ENCODE data around the gene FAM50B. TPM values are rescaled to one million over a fixed set of nuclear protein-coding genes. Genes with fewer than 3 reads are reported as not detected.
A peak's percentile ranks its signal among the peaks of the same experiment; 100 is the strongest.

FAM50B gene
- total RNA-seq, 1 donor from 2014 or later, result 13.1 TPM

DNA sequence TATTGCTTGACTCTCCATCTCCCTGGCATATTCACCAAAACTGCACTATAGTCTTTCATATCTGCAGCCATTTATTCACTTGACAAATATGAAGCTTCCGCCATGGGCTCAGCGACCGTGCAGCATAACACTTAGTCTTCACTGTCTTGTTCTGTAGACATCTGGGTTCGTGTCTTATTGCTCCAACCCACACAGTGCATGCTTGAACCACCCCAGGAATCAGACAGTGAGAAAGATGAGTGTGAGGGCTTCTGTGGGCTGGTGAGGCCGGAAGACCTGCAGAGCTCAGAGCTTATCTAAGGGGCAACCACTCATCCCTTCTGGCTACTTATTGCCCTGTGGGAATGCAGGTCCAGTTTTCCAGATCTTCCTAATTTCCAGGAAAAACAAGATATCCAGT is 19.9 kb upstream of the FAM50B start:
- intact Hi-C loops (cut with DNase I), result no loop called here
- ATAC-seq (no peak), DNase-seq (no peak)
- Histone ChIP-seq H3K27ac (no peak overlapping the region), H3K4me3 (no peak overlapping the region), H3K9me3 (no peaks in the 10 kb centered on the region), H3K27me3 (no peaks in the 10 kb centered on the region), H3K36me3 (no peaks in the 10 kb centered on the region), H3K4me1 (peaks cover 25% of the 10 kb centered on the region)
- TF ChIP-seq, protein P1, sequence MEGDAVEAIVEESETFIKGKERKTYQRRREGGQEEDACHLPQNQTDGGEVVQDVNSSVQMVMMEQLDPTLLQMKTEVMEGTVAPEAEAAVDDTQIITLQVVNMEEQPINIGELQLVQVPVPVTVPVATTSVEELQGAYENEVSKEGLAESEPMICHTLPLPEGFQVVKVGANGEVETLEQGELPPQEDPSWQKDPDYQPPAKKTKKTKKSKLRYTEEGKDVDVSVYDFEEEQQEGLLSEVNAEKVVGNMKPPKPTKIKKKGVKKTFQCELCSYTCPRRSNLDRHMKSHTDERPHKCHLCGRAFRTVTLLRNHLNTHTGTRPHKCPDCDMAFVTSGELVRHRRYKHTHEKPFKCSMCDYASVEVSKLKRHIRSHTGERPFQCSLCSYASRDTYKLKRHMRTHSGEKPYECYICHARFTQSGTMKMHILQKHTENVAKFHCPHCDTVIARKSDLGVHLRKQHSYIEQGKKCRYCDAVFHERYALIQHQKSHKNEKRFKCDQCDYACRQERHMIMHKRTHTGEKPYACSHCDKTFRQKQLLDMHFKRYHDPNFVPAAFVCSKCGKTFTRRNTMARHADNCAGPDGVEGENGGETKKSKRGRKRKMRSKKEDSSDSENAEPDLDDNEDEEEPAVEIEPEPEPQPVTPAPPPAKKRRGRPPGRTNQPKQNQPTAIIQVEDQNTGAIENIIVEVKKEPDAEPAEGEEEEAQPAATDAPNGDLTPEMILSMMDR (IDR thresholded peaks at IDR 0.05), result no peak

- Histone ChIP-seq H3K36me3 (no peaks in the 10 kb centered on the region), H3K27me3 (no peaks in the 10 kb centered on the region), H3K4me3 (no peak overlapping the region), H3K4me1 (peaks cover 14% of the 10 kb centered on the region), H3K27ac (no peak overlapping the region), H3K9me3 (no peaks in the 10 kb centered on the region)
- ATAC-seq, result no peak
- intact Hi-C loops (cut with DNase I), result no loop called here
- no peak for DNase-seq
- TF ChIP-seq, protein P1 (IDR thresholded peaks at IDR 0.05), result no peak
Measured at GRCh38 chr6:3830806-3831205, 18.4 kb upstream of the FAM50B start.

DNA sequence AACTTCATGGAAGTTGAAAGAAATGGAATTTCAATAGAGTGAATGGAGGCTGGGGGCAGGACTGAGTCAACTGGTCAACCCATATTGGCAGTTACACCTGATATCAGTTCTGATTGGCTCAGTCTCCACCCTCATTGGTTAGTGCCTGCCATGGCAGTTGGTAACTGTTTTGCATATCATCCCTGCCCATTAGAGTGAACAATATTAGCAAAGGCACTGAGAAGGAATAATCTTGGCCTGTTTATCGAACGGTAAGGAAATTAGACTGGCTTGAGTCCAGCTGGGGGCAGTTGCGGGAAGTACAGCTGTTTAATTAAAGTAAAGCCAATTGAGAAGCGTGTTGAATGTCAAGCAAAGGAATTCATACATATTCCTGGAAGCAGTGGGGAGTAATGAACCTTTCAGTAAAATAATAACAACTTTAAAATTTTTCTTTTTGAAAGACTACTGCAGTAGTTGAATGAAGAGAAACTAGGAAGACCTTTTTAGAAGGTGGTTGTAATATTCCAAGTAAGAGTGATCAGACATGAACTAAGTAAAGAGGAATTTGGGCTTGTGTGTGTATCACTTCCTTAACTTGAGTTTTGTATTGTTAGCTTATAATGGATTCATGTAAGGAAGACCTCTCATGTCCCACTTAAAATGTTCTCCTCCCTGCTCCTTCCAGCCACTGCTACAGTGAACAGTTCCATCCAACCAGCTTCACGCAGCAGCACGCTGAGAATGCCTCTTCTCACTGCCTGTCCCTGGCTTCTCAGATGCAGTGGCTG is 17.2 kb upstream of the FAM50B start:
- TF ChIP-seq, protein P1 (IDR thresholded peaks at IDR 0.05), result no peak
- DNase-seq (no peak), ATAC-seq (no peak)
- Histone ChIP-seq H3K27me3 (no peaks in the 10 kb centered on the region), H3K27ac (peak overlapping the region; percentile 17), H3K36me3 (no peaks in the 10 kb centered on the region), H3K4me1 (peaks cover 7% of the 10 kb centered on the region), H3K9me3 (no peaks in the 10 kb centered on the region), H3K4me3 (no peak overlapping the region)
- intact Hi-C loops (cut with DNase I), result no loop called here

GRCh38 chr6:3835055-3835731 is 14.0 kb upstream of the FAM50B start:
- H3K36me3 ChIP-seq, result no peaks in the 10 kb centered on the region
- peak; percentile 71 for ATAC-seq
- peak overlapping the region; percentile 27 for H3K27ac ChIP-seq
- H3K27me3 ChIP-seq, result no peaks in the 10 kb centered on the region
- H3K4me3 ChIP-seq, result no peak overlapping the region
- intact Hi-C loops (cut with DNase I), result no loop called here
- no peaks in the 10 kb centered on the region for H3K9me3 ChIP-seq
- TF ChIP-seq, protein P1 (IDR thresholded peaks at IDR 0.05), result no peak
- H3K4me1 ChIP-seq, result peaks cover 4% of the 10 kb centered on the region
- no peak for DNase-seq

DNA sequence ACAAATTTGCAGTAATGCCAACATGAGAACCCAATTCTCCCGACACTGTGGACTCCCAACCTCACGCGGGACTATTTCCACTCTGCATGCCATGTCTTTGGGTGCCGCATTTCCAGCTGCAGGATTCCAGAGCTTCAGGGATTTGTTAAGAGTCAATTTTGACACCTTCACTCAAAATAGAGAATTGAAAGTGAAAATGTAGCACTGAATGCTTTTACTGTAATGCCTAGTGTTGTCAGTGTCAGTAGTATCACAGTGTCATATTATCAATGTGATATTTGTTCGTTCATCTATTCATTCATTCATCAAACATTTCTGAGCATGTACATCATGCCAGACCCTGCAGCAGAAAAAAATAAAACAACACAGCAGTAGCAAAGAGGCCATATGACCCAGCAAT is 13.4 kb upstream of the FAM50B start:
- Histone ChIP-seq H3K36me3 (no peaks in the 10 kb centered on the region), H3K27ac (no peak overlapping the region), H3K4me1 (peaks cover 4% of the 10 kb centered on the region), H3K27me3 (no peaks in the 10 kb centered on the region), H3K9me3 (no peaks in the 10 kb centered on the region), H3K4me3 (no peak overlapping the region)
- intact Hi-C loops (cut with DNase I), result no loop called here
- ATAC-seq (no peak), DNase-seq (no peak)
- TF ChIP-seq, protein P1 (IDR thresholded peaks at IDR 0.05), result no peak
